HCT116 (cell line): Measurements from ENCODE around the gene HK2. TPM values are rescaled to one million over a fixed set of nuclear protein-coding genes. Genes with fewer than 3 reads are reported as not detected.
A peak's percentile ranks its signal among the peaks of the same experiment; 100 is the strongest.

Experiments
- ATAC-seq: fragments of 200-7000 bp; cut with Tn5 transposase; 2 replicates; pipeline ENCODE4 v1.9.1; 2020; ENCODE audit warnings: mild to moderate bottlenecking, moderate library complexity
- BruUV-seq: library from RNA; stranded (reverse); fragments of 400-500 nt; replicated peaks from 2 replicates; lab custom pipeline; 2021; lab: Mats Ljungman, UMichigan
- CTCF ChIA-PET: fragments of 300-600 bp; sonication (Branson Sonifier 250); formaldehyde crosslinking; loops from one replicate; lab custom pipeline; 2021; ENCODE audit warnings: antibody characterized with exemption; lab: Charles Lee
- POLR2A ChIA-PET: fragments of 300-600, 350-600 bp; sonication (Branson Sonifier 250); formaldehyde crosslinking; loops from one replicate; lab custom pipeline; 2021; ENCODE audit warnings: antibody characterized with exemption; lab: Charles Lee
- RAD21 ChIA-PET, 2 experiments: fragments of 300-600 bp; sonication (Branson Sonifier 250); formaldehyde crosslinking; loops; one replicate each; lab custom pipeline; 2023; ENCODE audit warnings: low total read pairs in 2 of 2; ENCODE audit not compliant: uncharacterized antibody in 2 of 2, unreplicated experiment in 2 of 2, low non-redundant PET in 1 of 2; lab: Charles Lee
- DNase-seq: peaks from one replicate; pipeline ENCODE4 v3.0.0-alpha.2; 2010; ENCODE audit warnings: low read depth, low spot score
- H2AFZ ChIP-seq: fragments of 200-600 bp; shearing (Covaris generic), sonication (generic); 2 replicates; pipeline ENCODE4 v1.6.1; 2017; ENCODE audit warnings: low read depth, mixed run types, mixed read lengths, antibody characterized with exemption, low read length; ENCODE audit not compliant: poor library complexity, severe bottlenecking
- H3K27ac ChIP-seq: 2 replicates; pipeline ENCODE4 v1.5.1; 2012; ENCODE audit warnings: low read depth, low read length
- H3K27me3 ChIP-seq: fragments of 200-600 bp; sonication (generic); 2 replicates; pipeline ENCODE4 v1.6.1; 2016; ENCODE audit warnings: mixed run types, low read length, mixed read lengths; ENCODE audit not compliant: insufficient read depth
- H3K36me3 ChIP-seq, 2 experiments: fragments of 200-500 bp in 1 of 2; fragments of 200-600 bp in 1 of 2; sonication (Bioruptor generic) in 1 of 2; sonication (generic) in 1 of 2; 2 replicates each; pipeline versions ENCODE4 v1.5.1 to v1.6.1; 2014 to 2016; ENCODE audit warnings: low read length in 2 of 2, inconsistent platforms in 1 of 2, mixed read lengths in 1 of 2, mixed run types in 1 of 2; ENCODE audit not compliant: insufficient read depth in 2 of 2, control insufficient read depth in 1 of 2
- H3K4me1 ChIP-seq, 2 experiments: fragments of 200-600 bp in 1 of 2; sonication (generic) in 1 of 2; 2 replicates each; pipeline versions ENCODE4 v1.5.1 to v1.6.1; 2012 to 2017; ENCODE audit warnings: low read length in 2 of 2, inconsistent platforms in 1 of 2, mild to moderate bottlenecking in 1 of 2, mixed read lengths in 1 of 2, mixed run types in 1 of 2, moderate library complexity in 1 of 2; ENCODE audit not compliant: insufficient read depth in 2 of 2, control insufficient read depth in 1 of 2
- H3K4me2 ChIP-seq: fragments of 200-600 bp; sonication (generic); 2 replicates; pipeline ENCODE4 v1.6.1; 2017; ENCODE audit warnings: mixed run types, low read length, mixed read lengths
- H3K4me3 ChIP-seq, 2 experiments: fragments of 200-600 bp in 1 of 2; sonication (generic) in 1 of 2; replicated peaks in 1 of 2; 2 replicates each; pipeline ENCODE4 v1.5.1; 2011 to 2016; ENCODE audit warnings: low read length in 2 of 2, control low read depth in 1 of 2, low read depth in 1 of 2, mild to moderate bottlenecking in 1 of 2, mixed read lengths in 1 of 2, mixed run types in 1 of 2
- H3K79me2 ChIP-seq: fragments of 200-600 bp; sonication (generic); 2 replicates; pipeline ENCODE4 v1.6.1; 2017; ENCODE audit warnings: mild to moderate bottlenecking, mixed run types, low read length, moderate library complexity, mixed read lengths; ENCODE audit not compliant: insufficient read depth
- H3K9ac ChIP-seq: fragments of 200-600 bp; sonication (generic); 2 replicates; pipeline ENCODE4 v1.6.1; 2016; ENCODE audit warnings: low read length, mixed read lengths
- H3K9me2 ChIP-seq: fragments of 200-600 bp; sonication (generic), shearing (Covaris generic); 2 replicates; pipeline ENCODE4 v1.6.1; 2017; ENCODE audit warnings: mixed run types, mild to moderate bottlenecking, moderate library complexity; ENCODE audit not compliant: insufficient read depth
- H3K9me3 ChIP-seq, 2 experiments: fragments of 200-500 bp in 1 of 2; fragments of 200-600 bp in 1 of 2; sonication (Bioruptor generic) in 1 of 2; sonication (generic) in 1 of 2; 2 replicates each; pipeline ENCODE4 v1.6.1; 2014 to 2017; ENCODE audit warnings: low read length in 2 of 2, mixed read lengths in 2 of 2, inconsistent platforms in 1 of 2, low read depth in 1 of 2, mild to moderate bottlenecking in 1 of 2, mixed run types in 1 of 2, moderate library complexity in 1 of 2; ENCODE audit not compliant: control insufficient read depth in 1 of 2, insufficient read depth in 1 of 2
- H4K20me1 ChIP-seq: fragments of 200-600 bp; sonication (generic), shearing (Covaris generic); 2 replicates; pipeline ENCODE4 v1.6.1; 2017; ENCODE audit warnings: mixed run types, mild to moderate bottlenecking, moderate library complexity; ENCODE audit not compliant: insufficient read depth
- ELF1 ChIP-seq: IDR thresholded peaks from 2 replicates; pipeline ENCODE4 v1.6.1; 2012; ENCODE audit warnings: low read depth, borderline replicate concordance
- POLR2A ChIP-seq: IDR thresholded peaks from 2 replicates; pipeline ENCODE4 v1.7.0; 2011; ENCODE audit warnings: borderline replicate concordance; ENCODE audit not compliant: insufficient read depth, insufficient read length; ENCODE audit errors: extremely low read depth
- SIN3A ChIP-seq: IDR thresholded peaks from 2 replicates; pipeline ENCODE4 v1.6.1; 2012; ENCODE audit warnings: low read depth
- SRF ChIP-seq: IDR thresholded peaks from 2 replicates; pipeline ENCODE4 v1.6.1; 2012; ENCODE audit warnings: low read depth
- intact Hi-C: fragments of 100-400 bp; cut with micrococcal nuclease; formaldehyde crosslinking; loops from 2 replicates; pipeline ENCODE4 v1.10.0; 2022
- total RNA-seq: library from RNA; stranded (reverse); gene quantifications from one replicate; pipeline ENCODE4 v1.2.1, GENCODE V29; 2021; ENCODE audit not compliant: unreplicated experiment
- TF ChIP-seq, protein P1 (sequence below), 3 experiments: fragments of 200-600 bp in 1 of 3; sonication (generic) in 1 of 3; IDR thresholded peaks in 2 of 3; conservative IDR thresholded peaks in 1 of 3; 2 replicates each; pipeline ENCODE4 v1.5.1; 2012 to 2017; ENCODE audit warnings: low read depth in 2 of 3, low read length in 2 of 3, antibody characterized with exemption in 1 of 3, borderline replicate concordance in 1 of 3, control low read depth in 1 of 3, mild to moderate bottlenecking in 1 of 3, mixed read lengths in 1 of 3, mixed run types in 1 of 3, moderate library complexity in 1 of 3; ENCODE audit not compliant: insufficient read depth in 1 of 3

Gene HK2
- total RNA-seq, 1 experiment from 2014 or later: 42.5 TPM

DNA sequence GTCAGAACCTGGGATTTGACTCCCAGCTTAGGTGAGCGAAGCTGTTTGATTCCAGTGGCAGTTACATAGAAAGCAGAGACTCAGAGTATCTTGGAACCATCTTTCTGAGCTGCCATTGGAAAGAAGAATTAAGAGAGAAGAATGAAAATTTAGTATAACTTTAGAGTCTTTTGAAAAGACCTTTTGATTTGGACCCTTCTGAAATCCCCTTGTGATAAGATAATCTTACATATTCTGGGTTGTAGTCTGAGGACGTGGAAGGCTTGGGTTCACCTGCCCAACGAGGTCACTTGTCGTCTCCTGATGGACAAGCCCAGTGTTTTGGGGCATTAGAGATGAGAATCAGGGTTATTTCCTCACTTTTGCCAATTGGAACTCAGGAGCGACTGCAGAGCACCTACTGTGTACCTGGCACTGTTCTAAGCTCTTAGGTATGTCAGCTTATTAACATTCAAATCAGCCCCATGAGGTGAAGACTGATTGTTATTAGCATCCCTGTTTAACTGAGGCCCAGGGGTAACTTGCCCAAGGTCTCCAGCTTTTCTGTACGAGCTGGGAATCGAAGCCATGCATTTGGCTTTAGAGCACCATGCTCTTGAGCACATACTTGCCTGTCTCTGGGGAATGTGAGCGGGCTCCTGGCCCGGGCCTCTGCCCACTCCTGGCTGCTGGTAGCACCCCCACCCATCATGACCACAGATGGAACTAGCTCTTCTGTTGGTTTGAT, 2.9 kb downstream of the HK2 start:
- H3K27me3 ChIP-seq: no peaks in the 10 kb centered on the region
- no peaks in the 10 kb centered on the region for H3K9me3 ChIP-seq
- H3K9ac ChIP-seq: no peak overlapping the region
- no peak overlapping the region for H3K27ac ChIP-seq
- RAD21 ChIA-PET: interaction anchor here in 1 of 2 experiments (0.7 kb wide), 1 partner anchor 71 kb away, joined by 3 read pairs; no protein-coding TSS in a partner anchor
- H3K4me1 ChIP-seq: peaks cover 14 to 29% of the 10 kb centered on the region in 2 experiments; a peak in 3 of 4 replicates
- H3K79me2 ChIP-seq: peaks cover 70% of the 10 kb centered on the region
- peaks cover 0 to 4% of the 10 kb centered on the region in 2 experiments; a peak in 1 of 4 replicates for H3K36me3 ChIP-seq
- H4K20me1 ChIP-seq: peaks cover 6% of the 10 kb centered on the region; the same call in 1 of the 2 replicates
- H3K4me3 ChIP-seq: 0 out of 4 replicates have a peak overlapping the region, but pooled peaks of 1 of the 2 experiments have one; percentile 92
- POLR2A ChIA-PET: interaction anchor here (1.5 to 1.6 kb wide), 2 partner anchors 9 to 26 kb away, joined by 5 to 6 read pairs; no protein-coding TSS in a partner anchor
- H3K4me2 ChIP-seq: peak overlapping the region; percentile 94; the same call in 1 of the 2 replicates
- no TSS peak for BruUV-seq
- no peak overlapping the region for H2AFZ ChIP-seq
- ATAC-seq (no peak), DNase-seq (no peak)
- intact Hi-C loops: loop anchor here (2.0 kb wide), 1 partner anchor 96 kb away; no protein-coding TSS in a partner anchor
- no peaks in the 10 kb centered on the region for H3K9me2 ChIP-seq
- TF ChIP-seq SIN3A (no peak; the same call in 1 of the 2 replicates), ELF1 (no peak), POLR2A (no peak), SRF (no peak)
- TF ChIP-seq, protein P1, sequence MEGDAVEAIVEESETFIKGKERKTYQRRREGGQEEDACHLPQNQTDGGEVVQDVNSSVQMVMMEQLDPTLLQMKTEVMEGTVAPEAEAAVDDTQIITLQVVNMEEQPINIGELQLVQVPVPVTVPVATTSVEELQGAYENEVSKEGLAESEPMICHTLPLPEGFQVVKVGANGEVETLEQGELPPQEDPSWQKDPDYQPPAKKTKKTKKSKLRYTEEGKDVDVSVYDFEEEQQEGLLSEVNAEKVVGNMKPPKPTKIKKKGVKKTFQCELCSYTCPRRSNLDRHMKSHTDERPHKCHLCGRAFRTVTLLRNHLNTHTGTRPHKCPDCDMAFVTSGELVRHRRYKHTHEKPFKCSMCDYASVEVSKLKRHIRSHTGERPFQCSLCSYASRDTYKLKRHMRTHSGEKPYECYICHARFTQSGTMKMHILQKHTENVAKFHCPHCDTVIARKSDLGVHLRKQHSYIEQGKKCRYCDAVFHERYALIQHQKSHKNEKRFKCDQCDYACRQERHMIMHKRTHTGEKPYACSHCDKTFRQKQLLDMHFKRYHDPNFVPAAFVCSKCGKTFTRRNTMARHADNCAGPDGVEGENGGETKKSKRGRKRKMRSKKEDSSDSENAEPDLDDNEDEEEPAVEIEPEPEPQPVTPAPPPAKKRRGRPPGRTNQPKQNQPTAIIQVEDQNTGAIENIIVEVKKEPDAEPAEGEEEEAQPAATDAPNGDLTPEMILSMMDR (IDR thresholded peaks at IDR 0.05 in 2 of 3, conservative IDR thresholded peaks at IDR 0.05 in 1 of 3; ENCODE audit: borderline replicate concordance in 1 of 3, insufficient read depth in 1 of 3, low read depth in 2 of 3, low read length in 2 of 3): peak in 1 of 3 experiments; percentile 3; a peak in 1 of 6 replicates
- CTCF ChIA-PET: interaction anchor here (0.7 to 3.0 kb wide), 6 partner anchors 8 to 123 kb away, joined by 3 to 19 read pairs (median 4); no protein-coding TSS in a partner anchor
